ENCODE data around the gene SMPD3. TPM values are rescaled to one million over a fixed set of nuclear protein-coding genes. Genes with fewer than 3 reads are reported as not detected.

The SMPD3 gene
- total RNA-seq, 4 donors from 2014 or later: 19.0 to 353 (median 206) TPM

DNA sequence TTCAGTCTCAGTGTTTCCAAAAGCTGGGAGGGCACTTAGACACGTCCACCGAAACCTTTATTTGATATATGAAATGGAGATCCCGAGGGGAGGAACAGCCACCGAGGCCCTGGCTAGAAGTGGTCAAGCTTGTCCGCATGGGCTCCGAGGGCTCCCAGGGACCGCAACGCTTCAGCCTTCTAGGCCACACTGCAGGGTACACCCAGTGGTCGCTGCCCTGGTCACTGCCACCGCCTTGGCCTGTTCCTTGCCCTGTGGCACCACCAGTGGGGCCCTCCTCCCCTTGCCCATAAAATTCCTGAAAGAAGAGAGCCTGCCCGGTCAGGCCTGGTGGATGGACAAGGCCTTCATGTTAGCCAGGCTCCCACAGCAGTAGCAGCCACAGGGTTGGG is 43.8 kb upstream of the SMPD3 start:
- Histone ChIP-seq H3K4me1 (peaks cover 0 to 38% (median 8%) of the 10 kb centered on the region in 4 donors), H3K9me3 (no peaks in the 10 kb centered on the region), H3K27me3 (no peaks in the 10 kb centered on the region), H3K4me3 (peak overlapping the region in 1 of 4 donors; percentile 34), H3K36me3 (no peaks in the 10 kb centered on the region), H3K27ac (peak overlapping the region in 3 of 4 donors; percentile 66 to 95 (median 89))
- TF ChIP-seq POLR2A (IDR thresholded peaks at IDR 0.05): peak in 1 of 2 donors; percentile 10
- TF ChIP-seq, protein P1, sequence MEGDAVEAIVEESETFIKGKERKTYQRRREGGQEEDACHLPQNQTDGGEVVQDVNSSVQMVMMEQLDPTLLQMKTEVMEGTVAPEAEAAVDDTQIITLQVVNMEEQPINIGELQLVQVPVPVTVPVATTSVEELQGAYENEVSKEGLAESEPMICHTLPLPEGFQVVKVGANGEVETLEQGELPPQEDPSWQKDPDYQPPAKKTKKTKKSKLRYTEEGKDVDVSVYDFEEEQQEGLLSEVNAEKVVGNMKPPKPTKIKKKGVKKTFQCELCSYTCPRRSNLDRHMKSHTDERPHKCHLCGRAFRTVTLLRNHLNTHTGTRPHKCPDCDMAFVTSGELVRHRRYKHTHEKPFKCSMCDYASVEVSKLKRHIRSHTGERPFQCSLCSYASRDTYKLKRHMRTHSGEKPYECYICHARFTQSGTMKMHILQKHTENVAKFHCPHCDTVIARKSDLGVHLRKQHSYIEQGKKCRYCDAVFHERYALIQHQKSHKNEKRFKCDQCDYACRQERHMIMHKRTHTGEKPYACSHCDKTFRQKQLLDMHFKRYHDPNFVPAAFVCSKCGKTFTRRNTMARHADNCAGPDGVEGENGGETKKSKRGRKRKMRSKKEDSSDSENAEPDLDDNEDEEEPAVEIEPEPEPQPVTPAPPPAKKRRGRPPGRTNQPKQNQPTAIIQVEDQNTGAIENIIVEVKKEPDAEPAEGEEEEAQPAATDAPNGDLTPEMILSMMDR (IDR thresholded peaks at IDR 0.05): no peak
- DNase-seq: no peak

DNA sequence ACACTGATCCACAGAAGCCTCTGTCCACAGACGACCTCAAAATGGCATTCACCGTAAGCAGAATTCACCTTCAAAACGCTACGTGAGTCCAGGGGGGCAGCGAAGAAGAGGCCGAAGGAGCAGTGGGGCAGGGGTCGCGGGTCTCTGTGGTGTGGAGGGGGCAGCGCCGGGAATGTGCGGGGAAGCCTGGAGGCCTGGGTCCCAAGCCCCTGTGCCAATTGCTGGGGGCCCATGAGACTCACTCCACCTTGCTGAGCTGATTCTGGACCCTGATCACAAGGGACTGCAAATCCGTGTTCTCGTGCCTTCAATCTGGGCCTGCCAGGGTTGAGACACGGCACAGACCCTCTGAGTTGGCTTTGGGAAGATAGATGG is 43.3 kb upstream of the SMPD3 start:
- TF ChIP-seq, protein P1 (IDR thresholded peaks at IDR 0.05): no peak
- no peak for TF ChIP-seq POLR2A (IDR thresholded peaks at IDR 0.05)
- Histone ChIP-seq H3K36me3 (no peaks in the 10 kb centered on the region), H3K27ac (peak overlapping the region in 3 of 4 donors; percentile 66 to 95 (median 89)), H3K9me3 (no peaks in the 10 kb centered on the region), H3K4me3 (peak overlapping the region in 2 of 4 donors; percentile 12 to 34), H3K4me1 (peaks cover 0 to 44% (median 9%) of the 10 kb centered on the region in 4 donors), H3K27me3 (no peaks in the 10 kb centered on the region)
- DNase-seq: no peak

GRCh38 chr16:68490829-68491575 is 42.7 kb upstream of the SMPD3 start:
- H3K9me3 ChIP-seq: no peaks in the 10 kb centered on the region
- peak in 2 of 3 donors; percentile 85 to 91 for DNase-seq
- no peaks in the 10 kb centered on the region for H3K36me3 ChIP-seq
- peak overlapping the region in 3 of 4 donors; percentile 66 to 95 (median 89) for H3K27ac ChIP-seq
- H3K4me3 ChIP-seq: peak overlapping the region in 2 of 4 donors; percentile 12 to 34
- H3K4me1 ChIP-seq: peaks cover 0 to 50% (median 9%) of the 10 kb centered on the region in 4 donors
- no peaks in the 10 kb centered on the region for H3K27me3 ChIP-seq
- TF ChIP-seq, protein P1 (IDR thresholded peaks at IDR 0.05): no peak
- peak; percentile 51 to 81 for TF ChIP-seq POLR2A (IDR thresholded peaks at IDR 0.05)

DNA sequence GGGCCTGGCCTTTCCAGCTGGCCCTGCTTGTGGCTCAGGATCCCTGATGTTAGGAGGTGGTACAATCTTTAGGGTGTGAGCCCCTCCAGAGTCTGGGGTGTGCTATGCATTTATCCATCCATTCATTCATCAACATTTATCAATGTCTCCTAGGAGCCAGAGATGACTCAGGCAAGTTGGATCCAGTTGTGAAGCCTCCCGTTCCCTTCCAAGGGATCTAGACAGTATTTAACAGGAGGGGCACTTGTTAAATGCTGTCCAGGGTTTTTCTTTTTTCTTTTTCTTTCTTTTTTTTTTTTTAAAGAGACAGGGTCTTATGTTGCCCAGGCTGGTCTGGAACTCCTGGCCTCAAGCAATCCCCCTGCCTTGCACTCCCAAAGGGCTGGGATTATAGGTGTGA is 42.0 kb upstream of the SMPD3 start:
- TF ChIP-seq, protein P1 (IDR thresholded peaks at IDR 0.05): no peak
- TF ChIP-seq POLR2A (IDR thresholded peaks at IDR 0.05): no peak
- no peaks in the 10 kb centered on the region for H3K9me3 ChIP-seq
- no peak for DNase-seq
- H3K4me3 ChIP-seq: no peak overlapping the region
- H3K27me3 ChIP-seq: no peaks in the 10 kb centered on the region
- peaks cover 0 to 53% (median 9%) of the 10 kb centered on the region in 4 donors for H3K4me1 ChIP-seq
- no peaks in the 10 kb centered on the region for H3K36me3 ChIP-seq
- peak overlapping the region in 3 of 4 donors; percentile 66 to 95 (median 89) for H3K27ac ChIP-seq

DNA sequence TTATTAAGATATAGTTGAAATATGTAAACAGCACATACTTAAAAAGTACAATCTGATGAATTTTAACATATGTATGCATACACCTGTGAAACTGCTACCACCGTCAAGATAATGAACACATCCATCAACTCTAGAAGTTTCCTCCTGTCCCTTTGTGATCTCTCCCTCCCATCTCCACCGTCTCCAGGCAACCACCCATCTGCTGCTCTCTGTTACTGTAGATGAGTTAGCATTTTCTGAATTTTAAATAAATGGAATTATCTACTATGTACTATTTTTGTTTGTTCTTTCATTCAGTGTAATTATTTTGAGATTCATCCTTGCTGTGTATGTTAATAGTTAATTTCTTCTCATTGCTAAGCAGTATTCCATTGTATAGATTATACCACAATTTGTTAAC is 40.2 kb upstream of the SMPD3 start:
- H3K9me3 ChIP-seq: no peaks in the 10 kb centered on the region
- H3K27me3 ChIP-seq: no peaks in the 10 kb centered on the region
- no peaks in the 10 kb centered on the region for H3K36me3 ChIP-seq
- TF ChIP-seq POLR2A (IDR thresholded peaks at IDR 0.05): no peak
- TF ChIP-seq, protein P1 (IDR thresholded peaks at IDR 0.05): no peak
- DNase-seq: no peak
- H3K27ac ChIP-seq: no peak overlapping the region
- H3K4me1 ChIP-seq: peaks cover 0 to 53% (median 8%) of the 10 kb centered on the region in 4 donors
- H3K4me3 ChIP-seq: no peak overlapping the region
